T-helper 17 cell (primary cell): Measurements from ENCODE around the gene PATL2. TPM values are rescaled to one million over a fixed set of nuclear protein-coding genes. Genes with fewer than 3 reads are reported as not detected.
A peak's percentile ranks its signal among the peaks of the same experiment; 100 is the strongest.

Source experiments
- ATAC-seq: fragments of 150-1000 bp; cut with Tn5 transposase; 2 replicates; pipeline ENCODE4 v1.10.0; 2021; ENCODE audit warnings: mild to moderate bottlenecking, moderate library complexity
- DNase-seq, 3 donors: peaks; one replicate each; pipeline versions ENCODE4 v3.0.0 to v3.0.0-alpha.2; 2020 to 2021
- H3K9me3 ChIP-seq: one replicate; pipeline ENCODE4 v1.7.0; 2013; ENCODE audit warnings: low read length, mild to moderate bottlenecking; ENCODE audit not compliant: control insufficient read depth, poor library complexity, severe bottlenecking
- H3K27ac Mint-ChIP-seq: one replicate; pipeline ENCODE4 v1.8.0; 2022; ENCODE audit warnings: mild to moderate bottlenecking, moderate library complexity, mixed read lengths
- H3K27me3 Mint-ChIP-seq: one replicate; pipeline ENCODE4 v1.8.0; 2022; ENCODE audit warnings: mixed read lengths
- H3K36me3 Mint-ChIP-seq: one replicate; pipeline ENCODE4 v1.8.0; 2022; ENCODE audit warnings: low read depth, mixed read lengths
- H3K4me1 Mint-ChIP-seq: one replicate; pipeline ENCODE4 v1.8.0; 2022; ENCODE audit warnings: mild to moderate bottlenecking, mixed read lengths
- H3K4me3 Mint-ChIP-seq: one replicate; pipeline ENCODE4 v1.8.0; 2022; ENCODE audit warnings: mild to moderate bottlenecking, moderate library complexity, mixed read lengths
- total RNA-seq, 4 donors: library from RNA in 2 of 4; stranded (reverse) in 2 of 4; gene quantifications; one replicate each; pipeline ENCODE4 v1.2.3 and lab custom pipeline; 2022 to 2026

The PATL2 gene
- total RNA-seq, 2 donors from 2014 or later, result 24.8 to 26.7 TPM

- Mint-ChIP-seq H3K27ac (peak within 1 kb of the TSS; percentile 99), H3K36me3 (peaks cover 2% of the 10 kb centered on the region), H3K4me3 (peak within 1 kb of the TSS; percentile 95), H3K4me1 (peaks cover 54% of the 10 kb centered on the region), H3K27me3 (no peaks in the 10 kb centered on the region)
- H3K9me3 ChIP-seq, result no peaks in the 10 kb centered on the region
- peak; percentile 84 for ATAC-seq
- DNase-seq, result peak; percentile 82 to 91 (median 89)
These were observed 47.5 kb downstream of the PATL2 start, which contains the start of gene SPG11 for GRCh38 chr15:44663410-44664308. Gene SPG11 (minus strand): TSS chr15:44663662. CDS start chr15:44663647, 15 bp downstream.

GRCh38 chr15:44662478-44663409 is 48.4 kb downstream of the PATL2 start:
- no peaks in the 10 kb centered on the region for H3K9me3 ChIP-seq
- H3K27ac Mint-ChIP-seq, result peak overlapping the region; percentile 99
- peaks cover 46% of the 10 kb centered on the region for H3K4me1 Mint-ChIP-seq
- H3K36me3 Mint-ChIP-seq, result peaks cover 2% of the 10 kb centered on the region
- no peaks in the 10 kb centered on the region for H3K27me3 Mint-ChIP-seq
- H3K4me3 Mint-ChIP-seq, result peak overlapping the region; percentile 95
- peak; percentile 73 to 80 (median 74) for DNase-seq
- ATAC-seq, result peak; percentile 73

GRCh38 chr15:44661576-44661975 is 49.5 kb downstream of the PATL2 start:
- H3K27ac Mint-ChIP-seq, result peak overlapping the region; percentile 99
- no peak for DNase-seq
- H3K4me3 Mint-ChIP-seq, result no peak overlapping the region
- H3K9me3 ChIP-seq, result no peaks in the 10 kb centered on the region
- no peak for ATAC-seq
- H3K36me3 Mint-ChIP-seq, result peaks cover 3% of the 10 kb centered on the region
- peaks cover 35% of the 10 kb centered on the region for H3K4me1 Mint-ChIP-seq
- H3K27me3 Mint-ChIP-seq, result no peaks in the 10 kb centered on the region

DNA sequence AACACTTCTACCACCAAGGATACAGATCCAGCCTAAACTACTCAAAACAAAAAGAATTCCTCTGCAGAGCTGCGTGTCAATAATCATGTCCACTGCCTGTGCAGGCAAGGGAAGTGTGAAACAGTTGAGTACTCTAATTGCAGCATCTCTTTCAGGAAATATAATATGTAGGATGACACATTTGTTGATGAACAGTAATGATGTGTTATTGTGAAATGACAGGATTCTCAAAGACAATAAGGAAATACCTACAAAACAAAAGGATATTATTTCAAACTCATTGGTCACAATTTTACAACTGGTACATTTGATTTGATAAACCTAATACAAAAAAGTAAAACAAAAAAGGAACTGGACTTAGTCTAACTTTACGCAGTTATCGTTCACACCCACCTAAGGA is 52.1 kb downstream of the PATL2 start:
- peaks cover 8% of the 10 kb centered on the region for H3K36me3 Mint-ChIP-seq
- no peaks in the 10 kb centered on the region for H3K9me3 ChIP-seq
- no peak overlapping the region for H3K4me3 Mint-ChIP-seq
- H3K27ac Mint-ChIP-seq, result peak overlapping the region; percentile 16
- peaks cover 28% of the 10 kb centered on the region for H3K4me1 Mint-ChIP-seq
- ATAC-seq (no peak), DNase-seq (no peak)
- no peaks in the 10 kb centered on the region for H3K27me3 Mint-ChIP-seq

DNA sequence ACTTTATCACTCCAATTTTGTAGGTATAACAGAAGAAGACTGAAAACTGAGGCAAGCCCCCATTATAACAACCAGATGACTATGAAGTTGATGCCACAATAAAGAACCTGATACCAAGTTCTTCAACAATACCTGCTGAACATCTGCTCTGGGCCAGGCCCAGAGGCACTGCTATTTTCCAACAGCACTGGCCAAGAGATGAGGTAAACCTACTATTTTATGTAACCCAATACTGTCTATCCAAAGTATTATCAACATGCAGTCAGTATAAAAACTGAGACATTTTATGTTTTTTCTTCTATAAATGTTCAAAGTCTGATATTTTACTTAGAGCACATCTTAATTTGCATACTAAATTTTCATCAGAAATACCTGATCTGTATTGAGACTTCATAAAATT is 53.7 kb downstream of the PATL2 start:
- DNase-seq (no peak), ATAC-seq (no peak)
- H3K4me1 Mint-ChIP-seq, result peaks cover 28% of the 10 kb centered on the region
- no peaks in the 10 kb centered on the region for H3K9me3 ChIP-seq
- H3K36me3 Mint-ChIP-seq, result peaks cover 13% of the 10 kb centered on the region
- no peaks in the 10 kb centered on the region for H3K27me3 Mint-ChIP-seq
- no peak overlapping the region for H3K27ac Mint-ChIP-seq
- H3K4me3 Mint-ChIP-seq, result no peak overlapping the region

- Mint-ChIP-seq H3K27me3 (no peaks in the 10 kb centered on the region), H3K4me1 (peaks cover 27% of the 10 kb centered on the region), H3K36me3 (peaks cover 13% of the 10 kb centered on the region), H3K27ac (no peak overlapping the region), H3K4me3 (no peak overlapping the region)
- H3K9me3 ChIP-seq, result no peaks in the 10 kb centered on the region
- no peak for DNase-seq
- no peak for ATAC-seq
These were observed 54.2 kb downstream of the PATL2 start for GRCh38 chr15:44656913-44657312.

GRCh38 chr15:44656298-44656697 is 54.8 kb downstream of the PATL2 start:
- no peaks in the 10 kb centered on the region for H3K27me3 Mint-ChIP-seq
- DNase-seq (no peak), ATAC-seq (no peak)
- H3K4me3 Mint-ChIP-seq, result no peak overlapping the region
- peak overlapping the region; percentile 65 for H3K27ac Mint-ChIP-seq
- H3K9me3 ChIP-seq, result no peaks in the 10 kb centered on the region
- peaks cover 26% of the 10 kb centered on the region for H3K4me1 Mint-ChIP-seq
- H3K36me3 Mint-ChIP-seq, result peaks cover 13% of the 10 kb centered on the region

GRCh38 chr15:44654858-44655257 is 56.3 kb downstream of the PATL2 start:
- Mint-ChIP-seq H3K4me1 (peaks cover 26% of the 10 kb centered on the region), H3K36me3 (peaks cover 17% of the 10 kb centered on the region), H3K27ac (peak overlapping the region; percentile 60), H3K4me3 (no peak overlapping the region), H3K27me3 (no peaks in the 10 kb centered on the region)
- H3K9me3 ChIP-seq, result no peaks in the 10 kb centered on the region
- DNase-seq (no peak), ATAC-seq (no peak)

- ATAC-seq (no peak), DNase-seq (no peak)
- Mint-ChIP-seq H3K4me1 (peaks cover 37% of the 10 kb centered on the region), H3K36me3 (peaks cover 19% of the 10 kb centered on the region), H3K4me3 (no peak overlapping the region), H3K27me3 (no peaks in the 10 kb centered on the region), H3K27ac (no peak overlapping the region)
- no peaks in the 10 kb centered on the region for H3K9me3 ChIP-seq
These were observed 63.5 kb downstream of the PATL2 start for GRCh38 chr15:44647637-44648036.

- Mint-ChIP-seq H3K4me3 (no peak overlapping the region), H3K27ac (no peak overlapping the region), H3K27me3 (no peaks in the 10 kb centered on the region), H3K4me1 (peaks cover 39% of the 10 kb centered on the region), H3K36me3 (peaks cover 19% of the 10 kb centered on the region)
- DNase-seq, result no peak
- ATAC-seq, result no peak
- no peaks in the 10 kb centered on the region for H3K9me3 ChIP-seq
These were observed 64.1 kb downstream of the PATL2 start for GRCh38 chr15:44647036-44647435.

- H3K9me3 ChIP-seq, result no peaks in the 10 kb centered on the region
- no peak overlapping the region for H3K4me3 Mint-ChIP-seq
- ATAC-seq (no peak), DNase-seq (no peak)
- no peaks in the 10 kb centered on the region for H3K27me3 Mint-ChIP-seq
- peaks cover 42% of the 10 kb centered on the region for H3K4me1 Mint-ChIP-seq
- peaks cover 20% of the 10 kb centered on the region for H3K36me3 Mint-ChIP-seq
- no peak overlapping the region for H3K27ac Mint-ChIP-seq
These were observed 64.7 kb downstream of the PATL2 start for GRCh38 chr15:44646460-44646859.

DNA sequence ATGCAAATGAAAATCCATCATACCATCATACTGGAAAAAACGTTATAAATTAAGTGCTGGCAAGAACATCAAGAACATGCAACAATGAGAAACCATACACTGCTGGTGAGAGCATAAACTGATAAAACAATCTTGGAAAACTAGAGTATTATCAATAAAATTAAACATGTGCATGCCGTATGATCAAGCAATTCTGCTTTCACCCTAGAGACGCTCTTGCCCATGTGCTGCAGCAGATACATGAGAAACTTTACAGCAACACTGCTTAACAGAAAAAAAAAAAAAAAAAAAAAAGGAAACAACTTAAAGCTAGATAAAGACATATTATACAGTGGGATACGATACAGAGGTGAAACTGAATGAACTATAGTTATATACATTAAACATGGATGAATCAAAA is 69.5 kb downstream of the PATL2 start:
- DNase-seq, result no peak
- Mint-ChIP-seq H3K36me3 (peaks cover 13% of the 10 kb centered on the region), H3K4me1 (peaks cover 36% of the 10 kb centered on the region), H3K27me3 (no peaks in the 10 kb centered on the region), H3K4me3 (no peak overlapping the region), H3K27ac (peak overlapping the region; percentile 43)
- no peak for ATAC-seq
- H3K9me3 ChIP-seq, result no peaks in the 10 kb centered on the region

- no peaks in the 10 kb centered on the region for H3K9me3 ChIP-seq
- Mint-ChIP-seq H3K4me3 (no peak overlapping the region), H3K4me1 (peaks cover 10% of the 10 kb centered on the region), H3K27me3 (no peaks in the 10 kb centered on the region), H3K36me3 (peaks cover 2% of the 10 kb centered on the region), H3K27ac (no peak overlapping the region)
- DNase-seq (no peak), ATAC-seq (no peak)
These were observed 74.1 kb downstream of the PATL2 start for GRCh38 chr15:44636976-44637375.
